HG03565 (cell line): ENCODE data around the gene IAH1.

Experiments used
- ATAC-seq: cut with Tn5 transposase; IDR thresholded peaks from one replicate; pipeline ENCODE4 v1.9.1; 2021; ENCODE audit warnings: mild to moderate bottlenecking, moderate library complexity; ENCODE audit not compliant: unreplicated experiment

IAH1 gene

GRCh38 chr2:9527995-9528787, 53.8 kb downstream of the IAH1 start:
- no peak for ATAC-seq

GRCh38 chr2:9532421-9532820, 58.1 kb downstream of the IAH1 start:
- ATAC-seq = no peak

- ATAC-seq = no peak
Measured at GRCh38 chr2:9533663-9534062, 59.3 kb downstream of the IAH1 start.

- ATAC-seq = no peak
Measured at GRCh38 chr2:9535177-9535576, 60.8 kb downstream of the IAH1 start.

- no peak for ATAC-seq
Measured at GRCh38 chr2:9536504-9536903, 62.2 kb downstream of the IAH1 start.

- ATAC-seq = no peak
Measured at GRCh38 chr2:9538000-9538507, 63.7 kb downstream of the IAH1 start.
